Smooth muscle cell (in vitro differentiated cells): ENCODE measurements around the gene SAMD4A. TPM values are rescaled to one million over a fixed set of nuclear protein-coding genes. Genes with fewer than 3 reads are reported as not detected.

Source experiments
- DNase-seq: peaks from one replicate; lab custom pipeline; 2025; ENCODE audit not compliant: unreplicated experiment; lab: John Stamatoyannopoulos, UW
- H2AFZ ChIP-seq: fragments of 200-600 bp; sonication (generic); 2 replicates; pipeline ENCODE4 v1.6.0; 2016; ENCODE audit warnings: antibody characterized with exemption, low read depth, mild to moderate bottlenecking
- H3F3A ChIP-seq: fragments of 200-600 bp; sonication (generic); 2 replicates; pipeline ENCODE4 v1.6.0; 2017; ENCODE audit warnings: antibody characterized with exemption, low read depth
- H3K27ac ChIP-seq: fragments of 200-600 bp; sonication (generic); 2 replicates; pipeline ENCODE4 v1.5.1; 2016; ENCODE audit warnings: low read depth, mild to moderate bottlenecking
- H3K27me3 ChIP-seq: fragments of 200-600 bp; sonication (generic); 2 replicates; pipeline ENCODE4 v1.6.1; 2016; ENCODE audit warnings: low read depth, mild to moderate bottlenecking
- H3K36me3 ChIP-seq: fragments of 200-600 bp; sonication (generic); 2 replicates; pipeline ENCODE4 v1.5.1; 2016; ENCODE audit warnings: low read depth
- H3K4me1 ChIP-seq: fragments of 200-600 bp; sonication (generic); 2 replicates; pipeline ENCODE4 v1.5.1; 2016; ENCODE audit warnings: low read depth
- H3K4me2 ChIP-seq: fragments of 200-600 bp; sonication (generic); 2 replicates; pipeline ENCODE4 v1.6.0; 2016; ENCODE audit warnings: mild to moderate bottlenecking
- H3K4me3 ChIP-seq: fragments of 200-600 bp; sonication (generic); 2 replicates; pipeline ENCODE4 v1.5.1; 2016; ENCODE audit warnings: mild to moderate bottlenecking
- H3K79me2 ChIP-seq: fragments of 200-600 bp; sonication (generic); 2 replicates; pipeline ENCODE4 v1.6.0; 2016; ENCODE audit warnings: low read depth, mild to moderate bottlenecking
- H3K9ac ChIP-seq: fragments of 200-600 bp; sonication (generic); 2 replicates; pipeline ENCODE4 v1.6.0; 2016; ENCODE audit warnings: low read depth
- H3K9me3 ChIP-seq: fragments of 200-600 bp; sonication (generic); replicated peaks from 2 replicates; pipeline ENCODE4 v1.5.1; 2016; ENCODE audit warnings: low read depth
- H4K20me1 ChIP-seq: fragments of 200-600 bp; sonication (generic); 2 replicates; pipeline ENCODE4 v1.6.0; 2016; ENCODE audit warnings: low read depth
- CTCF ChIP-seq: fragments of 200-600 bp; sonication (generic); IDR thresholded peaks from 2 replicates; pipeline ENCODE4 v1.5.1; 2017; ENCODE audit warnings: borderline replicate concordance, mild to moderate bottlenecking, antibody characterized with exemption; ENCODE audit not compliant: insufficient read depth, poor library complexity, severe bottlenecking
- WGBS: methylation state at CpG from one replicate; pipeline ENCODE4 v1.1.7; 2016; ENCODE audit warnings: low lambda C conversion rate; 5-methylcytosine and 5-hydroxymethylcytosine counted together
- polyA plus RNA-seq: library from polyadenylated mRNA; unstranded; fragments of >200 nt; fragmentation: Nextera tagmentation; extraction: Ambion mirVana; gene quantifications from 2 replicates; pipeline ENCODE4 v1.2.1, GENCODE V29; 2016
- total RNA-seq: library from RNA; depleted of rRNA; stranded (reverse); fragments of >200 nt; gene quantifications from 2 replicates; pipeline ENCODE4 v1.2.3, GENCODE V29; 2014

Gene SAMD4A
- total and polyA plus RNA-seq, 2 experiments from 2014 or later = 9.2 to 36.7 TPM

GRCh38 chr14:54669721-54670561 is 103.0 kb downstream of the SAMD4A start:
- Histone ChIP-seq H3K4me1 (peaks cover 27% of the 10 kb centered on the region), H3K9ac (peak overlapping the region; percentile 20), H2AFZ (no peak overlapping the region), H3K9me3 (no peaks in the 10 kb centered on the region), H3K27ac (peak overlapping the region; percentile 77), H3K79me2 (peaks cover 67% of the 10 kb centered on the region), H3K36me3 (no peaks in the 10 kb centered on the region), H3K4me2 (peak overlapping the region; percentile 65), H3K27me3 (no peaks in the 10 kb centered on the region), H3F3A (peaks cover 9% of the 10 kb centered on the region), H4K20me1 (peaks cover 17% of the 10 kb centered on the region), H3K4me3 (no peak overlapping the region)
- no peak for DNase-seq
- no peak for TF ChIP-seq CTCF
- WGBS = 36% methylated on average over 20 of the region's 20 CpGs

GRCh38 chr14:54671537-54671936 is 104.6 kb downstream of the SAMD4A start:
- Histone ChIP-seq H3K27ac (peak overlapping the region; percentile 53), H2AFZ (no peak overlapping the region), H3K36me3 (no peaks in the 10 kb centered on the region), H3K9me3 (no peaks in the 10 kb centered on the region), H3K79me2 (peaks cover 64% of the 10 kb centered on the region), H3F3A (peaks cover 9% of the 10 kb centered on the region), H3K27me3 (no peaks in the 10 kb centered on the region), H3K9ac (no peak overlapping the region), H3K4me1 (peaks cover 28% of the 10 kb centered on the region), H3K4me2 (no peak overlapping the region), H3K4me3 (no peak overlapping the region), H4K20me1 (peaks cover 17% of the 10 kb centered on the region)
- 90% methylated on average over 4 of the region's 4 CpGs for WGBS
- DNase-seq = no peak
- TF ChIP-seq CTCF = no peak

GRCh38 chr14:54672181-54672580 is 105.3 kb downstream of the SAMD4A start:
- Histone ChIP-seq H4K20me1 (peaks cover 17% of the 10 kb centered on the region), H3K27ac (peak overlapping the region; percentile 53), H3K27me3 (no peaks in the 10 kb centered on the region), H3K9ac (no peak overlapping the region), H3K4me3 (no peak overlapping the region), H3K9me3 (no peaks in the 10 kb centered on the region), H3K36me3 (no peaks in the 10 kb centered on the region), H3K4me1 (peaks cover 34% of the 10 kb centered on the region), H3K4me2 (peak overlapping the region; percentile 20), H2AFZ (no peak overlapping the region), H3K79me2 (peaks cover 63% of the 10 kb centered on the region), H3F3A (peaks cover 5% of the 10 kb centered on the region)
- no peak for DNase-seq
- TF ChIP-seq CTCF = no peak
- 43% methylated on average over 7 of the region's 7 CpGs for WGBS

GRCh38 chr14:54672688-54673087 is 105.8 kb downstream of the SAMD4A start:
- no peak for TF ChIP-seq CTCF
- DNase-seq = no peak
- peaks cover 58% of the 10 kb centered on the region for H3K79me2 ChIP-seq
- no peaks in the 10 kb centered on the region for H3K27me3 ChIP-seq
- H3K9me3 ChIP-seq = no peaks in the 10 kb centered on the region
- peaks cover 17% of the 10 kb centered on the region for H4K20me1 ChIP-seq
- peak overlapping the region; percentile 53 for H3K27ac ChIP-seq
- H3K36me3 ChIP-seq = no peaks in the 10 kb centered on the region
- H3F3A ChIP-seq = peaks cover 5% of the 10 kb centered on the region
- H3K4me2 ChIP-seq = peak overlapping the region; percentile 20
- H3K4me3 ChIP-seq = no peak overlapping the region
- H3K9ac ChIP-seq = no peak overlapping the region
- 48% methylated on average over 5 of the region's 5 CpGs for WGBS
- no peak overlapping the region for H2AFZ ChIP-seq
- H3K4me1 ChIP-seq = peaks cover 37% of the 10 kb centered on the region
